Colonic mucosa (tissue), 4 donors: ENCODE measurements around the gene NOL4L. TPM values are rescaled to one million over a fixed set of nuclear protein-coding genes. Genes with fewer than 3 reads are reported as not detected.

Experiments used
- DNase-seq: peaks from one replicate; pipeline ENCODE4 v3.0.0-alpha.2; 2020
- H3K27ac ChIP-seq: fragments of 200-600 bp; one replicate; pipeline ENCODE4 v1.8.0; 2021
- H3K27me3 ChIP-seq: fragments of 200-600 bp; one replicate; pipeline ENCODE4 v1.8.0; 2021
- H3K36me3 ChIP-seq: fragments of 200-600 bp; one replicate; pipeline ENCODE4 v1.8.0; 2021
- H3K4me1 ChIP-seq: fragments of 200-600 bp; one replicate; pipeline ENCODE4 v1.8.0; 2021; ENCODE audit warnings: mild to moderate bottlenecking
- H3K4me3 ChIP-seq: fragments of 200-600 bp; one replicate; pipeline ENCODE4 v1.8.0; 2021
- H3K9ac ChIP-seq, 2 donors: one replicate each; pipeline ENCODE4 v1.7.0; 2013; ENCODE audit warnings: control low read depth in 2 of 2, low read depth in 2 of 2, low read length in 2 of 2
- H3K9me3 ChIP-seq: fragments of 200-600 bp; one replicate; pipeline ENCODE4 v1.8.0; 2021
- intact Hi-C: fragments of 100-400 bp; cut with DNase I; formaldehyde crosslinking; loops from one replicate; pipeline ENCODE4 v1.14.1; 2022
- total RNA-seq, 2 donors: library from RNA; stranded (reverse); fragmentation: NEBNext Ultra II Directional in 1 of 2; extraction: Animal tissue kit (Norgen Biotek cat#: 25700) in 1 of 2; gene quantifications; one replicate each; pipeline ENCODE4 v1.2.1, GENCODE V29; 2021
- TF ChIP-seq, protein P1 (sequence below): fragments of 200-600 bp; IDR thresholded peaks from one replicate; pipeline ENCODE4 v1.8.0; 2022; ENCODE audit warnings: antibody characterized with exemption, mild to moderate bottlenecking
- donor health status: healthy.
- donor health status: DM: no; HTN: no; CAD: no.
- donor health status: DM: no; HTN: no; CAD: no.

NOL4L gene
- total RNA-seq, 2 donors from 2014 or later: 54.2 to 58.0 TPM

GRCh38 chr20:32515631-32516101 is 69.5 kb downstream of the NOL4L start:
- H3K4me3 ChIP-seq: no peak overlapping the region
- no peaks in the 10 kb centered on the region for H3K36me3 ChIP-seq
- TF ChIP-seq, protein P1, sequence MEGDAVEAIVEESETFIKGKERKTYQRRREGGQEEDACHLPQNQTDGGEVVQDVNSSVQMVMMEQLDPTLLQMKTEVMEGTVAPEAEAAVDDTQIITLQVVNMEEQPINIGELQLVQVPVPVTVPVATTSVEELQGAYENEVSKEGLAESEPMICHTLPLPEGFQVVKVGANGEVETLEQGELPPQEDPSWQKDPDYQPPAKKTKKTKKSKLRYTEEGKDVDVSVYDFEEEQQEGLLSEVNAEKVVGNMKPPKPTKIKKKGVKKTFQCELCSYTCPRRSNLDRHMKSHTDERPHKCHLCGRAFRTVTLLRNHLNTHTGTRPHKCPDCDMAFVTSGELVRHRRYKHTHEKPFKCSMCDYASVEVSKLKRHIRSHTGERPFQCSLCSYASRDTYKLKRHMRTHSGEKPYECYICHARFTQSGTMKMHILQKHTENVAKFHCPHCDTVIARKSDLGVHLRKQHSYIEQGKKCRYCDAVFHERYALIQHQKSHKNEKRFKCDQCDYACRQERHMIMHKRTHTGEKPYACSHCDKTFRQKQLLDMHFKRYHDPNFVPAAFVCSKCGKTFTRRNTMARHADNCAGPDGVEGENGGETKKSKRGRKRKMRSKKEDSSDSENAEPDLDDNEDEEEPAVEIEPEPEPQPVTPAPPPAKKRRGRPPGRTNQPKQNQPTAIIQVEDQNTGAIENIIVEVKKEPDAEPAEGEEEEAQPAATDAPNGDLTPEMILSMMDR: no peak
- intact Hi-C loops: no loop called here
- H3K9ac ChIP-seq: no peak overlapping the region
- no peaks in the 10 kb centered on the region for H3K4me1 ChIP-seq
- no peaks in the 10 kb centered on the region for H3K27me3 ChIP-seq
- no peak overlapping the region for H3K27ac ChIP-seq
- no peak for DNase-seq
- H3K9me3 ChIP-seq: no peaks in the 10 kb centered on the region

GRCh38 chr20:32514760-32515159 is 70.4 kb downstream of the NOL4L start:
- no peak overlapping the region for H3K9ac ChIP-seq
- no peaks in the 10 kb centered on the region for H3K27me3 ChIP-seq
- intact Hi-C loops: no loop called here
- no peak for DNase-seq
- H3K4me1 ChIP-seq: no peaks in the 10 kb centered on the region
- no peak overlapping the region for H3K27ac ChIP-seq
- H3K9me3 ChIP-seq: no peaks in the 10 kb centered on the region
- no peak overlapping the region for H3K4me3 ChIP-seq
- no peaks in the 10 kb centered on the region for H3K36me3 ChIP-seq
- TF ChIP-seq, protein P1: no peak

DNA sequence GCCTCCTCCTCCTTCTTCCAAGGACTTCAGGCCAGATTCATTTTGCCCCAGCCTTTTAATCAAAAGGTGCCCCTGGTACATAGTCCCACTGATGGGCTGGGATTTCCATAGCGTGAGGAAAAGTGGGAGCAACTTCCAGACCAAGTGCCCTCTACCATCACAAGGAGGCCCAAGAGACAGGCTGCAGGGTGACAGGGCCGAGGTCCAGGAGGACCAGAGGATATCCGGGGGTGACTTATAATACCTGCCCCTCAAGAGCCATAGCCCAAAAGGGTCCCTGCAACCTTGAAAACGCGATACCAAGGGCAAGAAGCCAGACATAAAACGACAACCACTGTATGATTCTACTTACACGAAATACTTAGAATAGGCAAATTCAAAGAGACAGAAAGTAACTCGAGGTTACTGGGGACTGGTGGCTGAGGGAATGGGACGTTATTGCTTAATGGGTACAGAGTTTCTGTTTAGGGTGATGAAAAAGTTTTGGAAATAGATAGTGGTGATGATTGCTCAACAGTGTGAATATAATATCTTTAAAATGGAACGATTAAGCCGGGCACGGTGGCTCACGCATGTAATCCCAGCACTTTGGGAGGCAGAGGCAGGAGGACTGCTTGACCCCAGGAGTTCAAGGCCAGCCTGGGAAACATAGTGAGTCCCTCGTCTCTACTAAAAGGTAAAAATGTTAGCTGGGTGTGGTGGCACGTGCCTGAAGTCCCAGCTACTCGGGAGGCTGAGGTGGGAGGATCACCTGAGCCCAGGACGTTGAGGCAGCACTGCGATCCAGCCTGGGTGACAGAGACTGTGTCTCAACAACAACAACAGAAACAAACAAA is 71.9 kb downstream of the NOL4L start:
- Histone ChIP-seq H3K27ac (no peak overlapping the region), H3K36me3 (no peaks in the 10 kb centered on the region), H3K4me1 (no peaks in the 10 kb centered on the region), H3K27me3 (no peaks in the 10 kb centered on the region), H3K4me3 (no peak overlapping the region), H3K9ac (no peak overlapping the region), H3K9me3 (no peaks in the 10 kb centered on the region)
- TF ChIP-seq, protein P1: no peak
- DNase-seq: no peak
- intact Hi-C loops: no loop called here

DNA sequence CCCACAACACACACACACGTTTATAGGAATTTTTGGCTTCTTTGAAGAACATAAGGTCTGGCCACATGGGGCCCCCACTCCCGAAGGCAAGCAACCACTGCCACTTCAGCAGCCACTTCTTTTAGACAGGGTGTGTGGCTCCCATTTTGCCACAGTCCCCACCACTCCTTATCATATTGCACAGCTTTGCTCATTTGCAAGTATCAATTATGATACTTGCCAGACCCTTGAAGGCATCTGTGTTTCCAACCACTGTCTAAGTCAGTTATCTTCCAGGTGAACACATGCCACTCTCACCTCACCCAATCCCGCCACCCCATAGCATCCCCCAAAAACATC is 73.1 kb downstream of the NOL4L start:
- Histone ChIP-seq H3K4me3 (no peak overlapping the region), H3K4me1 (no peaks in the 10 kb centered on the region), H3K27ac (no peak overlapping the region), H3K9me3 (no peaks in the 10 kb centered on the region), H3K27me3 (no peaks in the 10 kb centered on the region), H3K9ac (no peak overlapping the region), H3K36me3 (no peaks in the 10 kb centered on the region)
- TF ChIP-seq, protein P1: no peak
- DNase-seq: no peak
- intact Hi-C loops: no loop called here

DNA sequence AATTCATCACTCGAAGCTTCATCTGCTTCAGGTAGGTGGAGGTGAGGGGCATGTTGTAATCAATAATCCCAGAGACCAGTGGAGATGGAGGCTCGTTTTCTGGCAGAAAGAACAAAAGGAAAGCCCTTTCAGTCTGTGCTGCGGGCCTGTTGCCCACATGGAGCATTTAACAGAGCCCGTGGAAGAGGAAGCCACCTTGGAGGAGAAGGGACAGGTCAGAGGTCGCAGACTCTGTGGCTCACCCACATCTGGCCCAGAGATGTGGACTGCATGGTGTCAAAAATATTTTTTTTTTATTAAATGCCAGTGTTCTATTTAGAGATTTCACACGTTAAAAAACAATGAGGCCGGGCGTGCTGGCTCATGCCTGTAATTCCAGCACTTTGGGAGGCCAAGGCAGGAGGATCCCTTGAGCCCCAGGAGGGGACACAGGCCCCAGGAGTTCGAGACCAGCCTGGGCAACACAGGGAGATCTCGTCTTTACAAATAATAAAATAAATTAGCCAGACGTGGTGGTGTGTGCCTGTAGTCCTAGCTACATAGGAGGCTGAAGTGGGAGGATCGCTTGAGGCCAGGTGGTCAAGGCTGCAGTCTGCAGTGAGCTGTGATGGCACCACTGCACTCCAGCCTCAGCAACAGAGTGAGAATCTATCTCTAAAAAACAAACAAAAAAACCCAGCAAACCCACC is 73.6 kb downstream of the NOL4L start:
- DNase-seq: no peak

More for the DNA sequence above, 73.6 kb downstream of the NOL4L start:
- no peak overlapping the region for H3K27ac ChIP-seq
- intact Hi-C loops: no loop called here
- H3K4me3 ChIP-seq: no peak overlapping the region
- H3K9me3 ChIP-seq: no peaks in the 10 kb centered on the region
- H3K27me3 ChIP-seq: no peaks in the 10 kb centered on the region
- no peaks in the 10 kb centered on the region for H3K36me3 ChIP-seq
- no peak overlapping the region for H3K9ac ChIP-seq
- no peaks in the 10 kb centered on the region for H3K4me1 ChIP-seq
- TF ChIP-seq, protein P1: no peak
